Adrenal gland (tissue), 5 donors: ENCODE measurements around the gene DSC2.

Experiments used
- CTCF ChIP-seq, 6 experiments: fragments of 450-650 bp in 4 of 6; fragments of 200-600 bp in 2 of 6; sonication (generic) in 1 of 6; IDR thresholded peaks; 1 replicate in 5 of 6; 2 replicates in 1 of 6; pipeline versions ENCODE4 v1.5.1 to v1.8.0; 2016 to 2021; ENCODE audit warnings: antibody characterized with exemption in 6 of 6, mild to moderate bottlenecking in 2 of 6, moderate library complexity in 1 of 6
- POLR2A ChIP-seq, 2 donors: fragments of 450-650 bp; IDR thresholded peaks; one replicate each; pipeline ENCODE4 v1.6.1; 2017; ENCODE audit warnings: antibody characterized with exemption in 2 of 2, mild to moderate bottlenecking in 2 of 2, moderate library complexity in 1 of 2
- donor health status: DM: no; HTN: no; CAD: no.

- TF ChIP-seq CTCF (IDR thresholded peaks at IDR 0.05) (no peak), POLR2A (IDR thresholded peaks at IDR 0.05) (no peak)
These were observed 32.8 kb upstream of the DSC2 start for GRCh38 chr18:31134988-31135529.
